D341Med (cell line): ENCODE results near the gene TNFRSF1A.
"Not testable (repeated sequence)": the region's sequence is repeated elsewhere in the genome, so short reads cannot be mapped to it uniquely, and the experiment has no call there.

Experiments used
- DNase-seq: peaks from one replicate; pipeline ENCODE4 v3.0.0; 2012; ENCODE audit warnings: low spot score

TNFRSF1A gene

GRCh38 chr12:6302621-6303020 lies 39.3 kb downstream of the TNFRSF1A start:
- DNase-seq = no peak

GRCh38 chr12:6301721-6302120 lies 40.2 kb downstream of the TNFRSF1A start:
- DNase-seq = no peak

- DNase-seq = no peak
Measured at GRCh38 chr12:6297170-6297569, 44.7 kb downstream of the TNFRSF1A start.

- DNase-seq = no peak
Measured at GRCh38 chr12:6295094-6295811, 46.6 kb downstream of the TNFRSF1A start.

- no peak for DNase-seq
Measured at GRCh38 chr12:6294156-6295093, 47.5 kb downstream of the TNFRSF1A start.

DNA sequence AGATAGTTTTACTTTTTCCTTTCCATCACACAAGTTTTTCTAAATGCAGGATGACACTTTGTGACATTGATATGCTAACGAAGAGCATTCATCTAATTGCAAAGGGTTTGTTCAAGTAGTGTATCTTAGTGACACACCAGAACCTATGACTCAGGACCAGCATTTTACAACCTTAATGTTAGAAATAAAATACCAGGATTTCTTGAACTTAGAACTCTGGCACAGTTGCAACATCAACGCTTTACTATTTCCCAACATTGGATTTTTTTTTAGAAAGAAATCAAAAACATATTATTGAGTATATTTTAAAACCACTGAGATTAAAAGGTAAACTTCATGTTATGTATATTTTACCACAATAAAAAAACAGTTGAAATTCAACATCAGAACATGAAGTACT lies 49.3 kb downstream of the TNFRSF1A start:
- DNase-seq = no peak

DNA sequence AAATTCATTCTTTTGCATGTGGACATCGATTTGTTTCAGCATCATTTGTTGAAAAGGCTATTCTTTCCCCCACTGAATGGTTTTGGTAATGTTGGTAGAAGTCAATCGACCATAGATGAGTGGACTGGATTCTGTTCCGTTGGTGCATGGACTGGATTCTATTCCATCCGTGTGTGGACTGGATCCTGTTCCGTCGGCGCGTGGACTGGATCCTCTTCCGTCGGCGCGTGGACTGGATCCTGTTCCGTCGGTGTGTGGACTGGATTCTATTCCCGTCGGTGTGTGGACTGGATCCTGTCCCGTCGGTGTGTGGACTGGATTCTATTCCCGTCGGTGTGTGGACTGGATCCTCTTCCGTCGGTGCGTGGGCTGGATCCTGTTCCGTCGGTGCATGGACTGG lies 52.0 kb downstream of the TNFRSF1A start:
- DNase-seq = not testable (repeated sequence)

DNA sequence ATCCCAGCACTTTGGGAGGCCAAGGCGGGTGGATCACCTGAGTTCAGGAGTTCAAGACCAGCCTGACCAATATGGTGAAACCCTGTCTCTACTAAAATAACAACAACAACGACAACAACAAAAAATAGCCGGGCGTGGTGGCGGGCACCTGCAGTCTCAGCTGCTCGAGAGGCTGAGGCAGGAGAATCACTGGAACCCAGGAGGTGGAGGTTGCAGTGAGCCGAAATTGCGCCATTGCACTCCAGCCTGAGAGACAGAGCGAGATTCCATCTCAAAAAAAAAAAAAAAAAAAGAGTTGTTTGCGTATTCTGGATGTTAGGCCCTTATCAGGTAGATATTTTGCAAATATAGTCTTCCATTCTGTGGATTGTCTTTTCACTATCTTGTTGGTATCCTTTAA lies 52.8 kb downstream of the TNFRSF1A start:
- not testable (repeated sequence) for DNase-seq

DNA sequence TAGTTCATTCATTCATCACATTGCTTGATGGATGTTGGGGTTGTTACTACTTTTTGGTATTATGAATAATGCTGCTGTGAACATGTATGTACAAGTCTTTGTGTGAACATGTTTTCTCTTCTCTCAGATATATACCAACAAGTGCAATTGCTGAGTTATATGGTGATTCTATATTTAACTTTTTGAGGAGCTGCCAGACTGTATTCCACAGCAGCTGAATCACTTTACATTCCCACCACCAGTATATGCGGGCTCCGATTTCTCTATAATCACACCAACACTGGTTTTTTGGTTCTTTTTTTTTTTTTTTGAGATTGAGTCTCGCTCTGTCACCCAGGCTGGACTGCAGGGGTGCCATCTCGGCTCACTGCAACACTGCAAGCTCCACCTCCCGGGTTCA lies 53.6 kb downstream of the TNFRSF1A start:
- DNase-seq = no peak

DNA sequence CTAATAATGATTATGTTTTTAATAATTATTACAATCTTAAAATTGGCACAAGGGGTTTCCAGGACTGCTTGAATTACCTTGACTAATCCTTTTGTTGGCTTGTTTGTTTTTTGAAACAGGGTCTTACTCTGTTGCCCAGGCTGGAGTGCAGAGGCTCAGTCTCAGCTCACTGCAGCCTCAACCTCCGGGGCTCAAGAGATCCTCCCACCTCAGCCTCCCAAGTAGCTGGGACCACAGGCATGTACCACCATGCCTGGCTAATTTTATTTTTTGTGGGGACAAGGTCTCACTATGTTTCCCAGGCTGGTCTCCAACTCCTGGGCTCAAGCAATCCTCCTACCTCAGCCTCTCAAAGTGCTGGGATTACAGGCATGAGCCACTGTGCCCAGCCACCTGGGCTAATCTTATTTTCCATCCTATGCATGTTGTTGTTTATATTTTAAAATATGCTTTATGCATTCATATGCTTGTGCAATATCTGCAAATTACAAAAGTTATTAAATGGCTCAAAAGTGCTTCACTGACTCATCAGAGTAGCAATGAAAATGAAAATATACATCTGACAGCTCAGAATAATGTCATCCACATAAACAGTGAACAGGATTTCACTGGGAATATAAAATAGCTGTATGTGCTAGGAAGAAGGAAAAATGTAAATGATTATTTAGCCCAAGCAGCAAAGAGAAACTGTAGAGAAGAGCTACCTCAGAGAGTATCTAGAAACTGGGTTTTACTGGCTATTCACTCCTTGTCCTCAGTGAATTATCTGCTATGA lies 56.2 kb downstream of the TNFRSF1A start:
- DNase-seq = no peak

- peak; percentile 91 for DNase-seq
Measured at GRCh38 chr12:6285063-6285477, 56.8 kb downstream of the TNFRSF1A start.

GRCh38 chr12:6284273-6284672 lies 57.6 kb downstream of the TNFRSF1A start:
- no peak for DNase-seq

GRCh38 chr12:6282453-6282840 lies 59.4 kb downstream of the TNFRSF1A start:
- DNase-seq = no peak

DNA sequence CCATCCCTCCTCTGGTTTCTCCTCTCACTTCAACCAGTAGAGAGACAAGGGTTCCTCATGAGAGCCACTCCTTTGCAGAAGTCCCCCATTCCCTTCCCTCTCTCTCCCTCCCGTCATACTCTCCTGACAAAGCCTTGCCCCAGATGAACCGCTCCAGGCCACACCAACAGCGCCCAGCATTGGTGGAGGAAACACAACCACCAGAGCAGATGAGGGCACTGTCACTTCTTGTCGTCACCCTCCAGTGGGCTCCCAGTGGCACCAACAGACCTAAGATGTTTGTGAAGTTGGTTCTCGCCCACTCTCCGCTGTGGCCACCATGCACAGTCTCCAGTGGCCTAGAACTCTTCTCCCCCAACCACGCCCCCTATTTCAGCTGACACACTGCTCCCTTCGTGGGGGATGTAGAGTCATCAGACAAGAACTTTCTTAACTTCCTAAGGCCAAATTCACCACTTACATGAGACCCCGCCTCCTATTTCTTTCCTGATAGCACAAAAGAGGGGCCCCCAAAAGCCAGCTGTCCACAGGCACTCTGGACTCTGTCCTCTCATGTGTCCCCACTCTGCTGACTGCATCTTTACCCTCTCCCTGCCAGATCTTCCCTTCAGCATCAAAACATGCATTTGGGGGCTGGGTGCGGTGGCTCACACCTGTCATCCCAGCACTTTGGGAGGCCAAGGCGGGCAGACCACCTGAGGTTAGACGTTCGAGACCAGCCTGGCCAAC lies 60.6 kb downstream of the TNFRSF1A start:
- DNase-seq = no peak

DNA sequence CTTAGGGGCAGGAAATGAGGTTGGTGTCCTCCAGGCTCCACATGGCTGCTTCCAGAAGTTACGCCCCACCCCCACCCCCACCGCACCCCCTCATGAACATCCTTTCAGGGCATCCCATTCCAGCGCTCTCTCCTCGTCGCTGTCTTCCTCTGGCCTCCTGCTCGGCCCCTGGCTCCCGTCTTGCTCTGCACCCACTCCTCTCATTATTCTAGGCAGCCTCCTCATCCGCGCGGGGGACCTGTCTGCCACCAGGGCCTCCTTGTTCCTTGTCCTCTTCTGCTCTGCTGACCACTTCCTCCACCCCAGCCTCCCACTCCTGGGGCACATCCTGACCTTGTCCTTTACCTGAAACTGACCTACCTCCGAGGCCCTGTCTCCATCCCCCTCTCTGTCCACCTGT lies 61.2 kb downstream of the TNFRSF1A start:
- DNase-seq = no peak

DNA sequence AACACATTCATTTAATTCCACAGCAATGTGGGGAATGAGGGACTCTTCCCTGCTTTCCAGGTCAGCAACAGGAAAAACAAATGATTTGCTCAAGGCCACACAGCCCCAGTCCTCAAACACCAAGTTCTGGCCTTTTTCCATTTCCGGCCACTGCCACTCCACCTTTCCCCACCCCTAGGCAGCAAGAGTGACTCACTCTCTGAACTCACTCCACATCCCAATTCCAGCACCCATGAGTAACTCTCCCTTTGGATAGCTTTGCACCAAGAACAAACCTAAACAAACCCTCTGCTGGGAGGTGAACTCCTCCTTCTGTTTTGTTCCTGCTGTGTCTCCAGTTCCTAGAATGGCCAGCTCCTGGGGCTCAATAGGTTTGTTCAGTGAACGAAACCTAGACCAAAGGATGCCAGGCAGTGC lies 61.8 kb downstream of the TNFRSF1A start:
- DNase-seq = peak; percentile 35

DNA sequence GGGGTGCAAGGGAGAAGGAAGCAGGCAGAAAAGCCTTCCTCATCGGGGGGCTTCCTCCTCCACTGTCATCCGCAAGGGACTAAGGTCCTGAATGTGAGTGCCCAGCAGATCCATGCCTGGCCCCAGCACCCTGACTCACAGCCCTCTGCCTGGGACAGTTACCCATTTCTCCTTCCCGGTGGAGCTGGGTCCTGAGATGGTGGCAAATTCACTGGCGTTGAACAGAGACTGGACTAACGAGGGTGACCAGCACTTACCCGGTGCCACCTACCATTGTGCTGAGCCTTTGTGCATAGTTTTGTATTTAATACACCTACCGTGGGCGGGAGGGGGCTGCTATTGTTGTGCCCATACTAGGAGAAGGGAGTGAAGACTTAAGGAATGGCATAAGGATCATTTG lies 62.2 kb downstream of the TNFRSF1A start:
- DNase-seq = no peak

- DNase-seq = peak; percentile 18
Measured at GRCh38 chr12:6279256-6279628, 62.6 kb downstream of the TNFRSF1A start.
